ENCODE results near the gene OSBPL8. TPM values are rescaled to one million over a fixed set of nuclear protein-coding genes. Genes with fewer than 3 reads are reported as not detected.

OSBPL8 gene
- total RNA-seq, 1 donor: 133 TPM

GRCh38 chr12:76543813-76544347, 15.7 kb downstream of the OSBPL8 start:
- TF ChIP-seq, protein P1, sequence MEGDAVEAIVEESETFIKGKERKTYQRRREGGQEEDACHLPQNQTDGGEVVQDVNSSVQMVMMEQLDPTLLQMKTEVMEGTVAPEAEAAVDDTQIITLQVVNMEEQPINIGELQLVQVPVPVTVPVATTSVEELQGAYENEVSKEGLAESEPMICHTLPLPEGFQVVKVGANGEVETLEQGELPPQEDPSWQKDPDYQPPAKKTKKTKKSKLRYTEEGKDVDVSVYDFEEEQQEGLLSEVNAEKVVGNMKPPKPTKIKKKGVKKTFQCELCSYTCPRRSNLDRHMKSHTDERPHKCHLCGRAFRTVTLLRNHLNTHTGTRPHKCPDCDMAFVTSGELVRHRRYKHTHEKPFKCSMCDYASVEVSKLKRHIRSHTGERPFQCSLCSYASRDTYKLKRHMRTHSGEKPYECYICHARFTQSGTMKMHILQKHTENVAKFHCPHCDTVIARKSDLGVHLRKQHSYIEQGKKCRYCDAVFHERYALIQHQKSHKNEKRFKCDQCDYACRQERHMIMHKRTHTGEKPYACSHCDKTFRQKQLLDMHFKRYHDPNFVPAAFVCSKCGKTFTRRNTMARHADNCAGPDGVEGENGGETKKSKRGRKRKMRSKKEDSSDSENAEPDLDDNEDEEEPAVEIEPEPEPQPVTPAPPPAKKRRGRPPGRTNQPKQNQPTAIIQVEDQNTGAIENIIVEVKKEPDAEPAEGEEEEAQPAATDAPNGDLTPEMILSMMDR (IDR thresholded peaks at IDR 0.05; ENCODE audit: insufficient read depth, low read length): no peak
- no peak overlapping the region for H3K4me3 ChIP-seq (ENCODE audit: low read depth, low read length)
- no peak for DNase-seq (ENCODE audit: low read depth)

DNA sequence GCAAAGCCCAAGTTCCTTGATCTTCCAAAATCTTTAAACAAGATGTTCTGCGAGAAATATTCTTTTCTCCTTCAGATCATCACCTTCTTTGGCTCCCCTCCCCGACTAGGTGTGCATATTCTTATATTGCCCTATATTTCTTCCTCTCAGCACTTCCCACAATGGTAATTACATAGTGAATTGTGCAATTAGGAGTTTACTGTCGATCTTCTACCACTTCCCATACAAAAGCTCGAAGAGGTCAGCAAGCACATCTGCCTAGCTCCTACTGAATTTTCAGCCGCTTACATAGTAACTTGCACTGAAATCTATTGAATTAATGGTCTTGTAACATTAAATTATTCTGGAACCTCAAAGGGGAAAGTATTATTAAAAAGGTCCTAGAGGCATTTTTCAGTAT, 16.7 kb downstream of the OSBPL8 start:
- no peak overlapping the region for H3K4me3 ChIP-seq (ENCODE audit: low read depth, low read length)
- TF ChIP-seq, protein P1 (IDR thresholded peaks at IDR 0.05; ENCODE audit: insufficient read depth, low read length): no peak
- DNase-seq (ENCODE audit: low read depth): no peak

DNA sequence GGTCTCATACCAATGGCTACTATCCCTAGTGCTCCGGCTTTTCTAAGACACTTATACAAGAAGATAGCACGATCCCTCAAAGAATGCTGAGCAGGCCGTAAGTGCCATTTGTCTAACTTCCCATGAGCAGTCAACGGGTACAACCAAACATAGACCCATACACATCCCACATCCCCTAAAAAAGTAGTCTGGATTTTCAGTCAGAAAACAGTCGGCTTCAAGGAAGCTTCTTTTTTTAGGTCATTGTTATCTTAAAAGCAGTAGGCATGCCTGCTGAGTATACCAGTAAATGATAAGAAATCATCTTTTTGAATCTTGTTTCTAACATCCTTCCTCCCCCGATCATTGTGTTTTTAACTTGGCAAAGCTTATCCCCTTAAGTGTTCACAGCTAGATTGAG, 19.8 kb downstream of the OSBPL8 start:
- no peak for DNase-seq (ENCODE audit: low read depth)
- TF ChIP-seq, protein P1 (IDR thresholded peaks at IDR 0.05; ENCODE audit: insufficient read depth, low read length): no peak
- H3K4me3 ChIP-seq (ENCODE audit: low read depth, low read length): no peak overlapping the region

DNA sequence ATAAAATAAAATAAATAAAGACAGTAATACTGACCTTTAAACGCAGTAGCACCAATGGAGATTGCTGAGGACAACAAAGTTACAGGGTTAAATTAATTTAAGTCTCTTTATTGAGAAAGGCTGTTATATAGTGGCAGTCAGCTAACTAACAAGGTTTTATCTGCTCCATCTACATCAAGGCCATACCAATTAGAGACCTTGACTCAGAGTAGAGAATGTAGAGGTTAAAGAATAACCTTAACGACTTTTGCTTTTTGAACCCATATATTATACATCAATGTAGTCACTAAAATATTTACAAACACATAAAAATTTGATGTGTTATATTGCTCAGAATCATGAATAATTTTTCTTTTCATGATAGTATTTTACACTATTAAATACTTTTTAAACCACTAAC, 21.6 kb downstream of the OSBPL8 start:
- DNase-seq (ENCODE audit: low read depth): no peak
- H3K4me3 ChIP-seq (ENCODE audit: low read depth, low read length): no peak overlapping the region
- TF ChIP-seq, protein P1 (IDR thresholded peaks at IDR 0.05; ENCODE audit: insufficient read depth, low read length): no peak

- no peak for DNase-seq (ENCODE audit: low read depth)
- TF ChIP-seq, protein P1 (IDR thresholded peaks at IDR 0.05; ENCODE audit: insufficient read depth, low read length): no peak
- H3K4me3 ChIP-seq (ENCODE audit: low read depth, low read length): no peak overlapping the region
Observed at GRCh38 chr12:76536546-76536945, 23.0 kb downstream of the OSBPL8 start.

- no peak for DNase-seq (ENCODE audit: low read depth)
- H3K4me3 ChIP-seq (ENCODE audit: low read depth, low read length): no peak overlapping the region
- TF ChIP-seq, protein P1 (IDR thresholded peaks at IDR 0.05; ENCODE audit: insufficient read depth, low read length): no peak
Observed at GRCh38 chr12:76535170-76535569, 24.4 kb downstream of the OSBPL8 start.

- TF ChIP-seq, protein P1 (IDR thresholded peaks at IDR 0.05; ENCODE audit: insufficient read depth, low read length): no peak
- DNase-seq (ENCODE audit: low read depth): no peak
Observed at GRCh38 chr12:76533331-76533730, 26.2 kb downstream of the OSBPL8 start.

More at GRCh38 chr12:76533331-76533730, 26.2 kb downstream of the OSBPL8 start:
- no peak overlapping the region for H3K4me3 ChIP-seq (ENCODE audit: low read depth, low read length)

Measured in fibroblast of the aortic adventitia (primary cell).